NK-92 (cell line): ENCODE data around the gene ADCK2.
A peak's percentile ranks its signal among the peaks of the same experiment; 100 is the strongest.
"Not testable (repeated sequence)": the region's sequence is repeated elsewhere in the genome, so short reads cannot be mapped to it uniquely, and the experiment has no call there.

Experiments
- DNase-seq: peaks from one replicate; lab custom pipeline; 2025; ENCODE audit not compliant: unreplicated experiment; lab: John Stamatoyannopoulos, UW

Gene ADCK2

GRCh38 chr7:140691376-140692045 lies 18.8 kb downstream of the ADCK2 start:
- no peak for DNase-seq

DNA sequence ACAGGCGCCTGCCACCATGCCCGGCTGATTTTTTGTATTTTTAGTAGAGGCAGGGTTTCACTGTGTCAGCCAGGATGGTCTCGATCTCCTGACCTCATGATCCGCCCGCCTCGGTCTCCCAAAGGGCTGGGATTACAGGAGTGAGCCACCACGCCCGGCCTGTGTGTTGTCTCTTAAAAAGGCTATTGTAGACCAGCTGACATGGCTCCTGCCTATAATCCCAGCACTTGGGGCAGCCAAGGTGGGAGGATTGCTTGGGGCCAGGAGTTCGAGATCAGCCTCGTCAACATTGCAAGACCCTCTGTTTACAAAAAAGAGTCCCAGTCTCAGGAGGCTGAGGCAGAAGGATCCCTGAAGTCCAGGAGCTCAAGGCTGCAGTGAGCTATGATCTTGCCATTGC lies 21.1 kb downstream of the ADCK2 start:
- DNase-seq, result not testable (repeated sequence)

GRCh38 chr7:140694592-140694991 lies 21.8 kb downstream of the ADCK2 start:
- no peak for DNase-seq

DNA sequence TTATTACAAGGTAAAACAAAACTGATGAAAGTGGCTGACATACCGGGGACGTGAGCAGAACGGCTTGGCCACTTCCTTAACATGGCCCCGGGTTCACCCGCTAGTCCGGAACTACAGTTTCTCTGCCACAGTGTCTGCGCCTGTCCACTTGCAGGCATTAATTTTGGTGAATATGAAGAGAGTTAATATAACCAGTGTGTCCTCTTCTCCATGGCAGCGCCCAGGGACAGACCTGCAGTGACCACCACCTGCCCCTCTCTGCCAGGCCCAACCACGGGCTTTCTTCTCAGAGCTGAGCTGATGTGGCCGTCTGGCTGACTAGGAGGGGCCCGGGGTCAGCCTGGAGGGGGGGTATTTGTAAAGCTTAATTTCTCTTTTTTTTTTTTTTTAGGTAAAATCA lies 22.6 kb downstream of the ADCK2 start:
- no peak for DNase-seq

DNA sequence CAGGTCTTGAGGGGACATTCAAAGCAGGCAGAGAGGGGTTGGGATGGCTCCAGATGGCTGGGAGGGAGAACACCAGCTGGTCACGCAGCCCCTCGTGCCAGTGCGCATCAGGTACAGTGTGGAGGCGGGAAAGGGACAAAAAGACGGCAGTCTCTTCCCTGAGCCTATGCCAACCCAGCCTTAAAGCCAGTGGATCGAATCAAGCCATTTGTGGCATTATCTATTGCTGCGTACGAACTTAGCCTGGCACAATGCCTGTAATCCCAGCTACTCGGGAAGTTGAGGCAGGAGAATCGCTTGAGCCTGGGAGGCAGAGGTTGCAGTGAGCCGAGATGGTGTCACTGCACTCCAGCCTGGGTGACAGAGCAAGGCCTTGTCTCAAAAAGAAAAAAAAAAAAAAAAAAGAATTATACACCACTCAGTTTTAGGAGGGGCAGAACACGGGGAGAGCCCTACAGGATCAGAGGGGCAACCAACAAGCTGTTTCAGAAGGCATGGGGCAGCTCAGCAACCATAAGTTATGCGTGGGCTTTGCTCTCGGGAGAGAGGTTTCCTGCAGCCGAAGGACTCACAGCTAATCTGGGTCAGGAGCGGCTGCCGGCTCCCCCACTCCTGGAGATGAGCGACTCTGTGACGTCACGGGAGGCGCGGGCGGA lies 23.4 kb downstream of the ADCK2 start:
- peak; percentile 58 for DNase-seq

DNA sequence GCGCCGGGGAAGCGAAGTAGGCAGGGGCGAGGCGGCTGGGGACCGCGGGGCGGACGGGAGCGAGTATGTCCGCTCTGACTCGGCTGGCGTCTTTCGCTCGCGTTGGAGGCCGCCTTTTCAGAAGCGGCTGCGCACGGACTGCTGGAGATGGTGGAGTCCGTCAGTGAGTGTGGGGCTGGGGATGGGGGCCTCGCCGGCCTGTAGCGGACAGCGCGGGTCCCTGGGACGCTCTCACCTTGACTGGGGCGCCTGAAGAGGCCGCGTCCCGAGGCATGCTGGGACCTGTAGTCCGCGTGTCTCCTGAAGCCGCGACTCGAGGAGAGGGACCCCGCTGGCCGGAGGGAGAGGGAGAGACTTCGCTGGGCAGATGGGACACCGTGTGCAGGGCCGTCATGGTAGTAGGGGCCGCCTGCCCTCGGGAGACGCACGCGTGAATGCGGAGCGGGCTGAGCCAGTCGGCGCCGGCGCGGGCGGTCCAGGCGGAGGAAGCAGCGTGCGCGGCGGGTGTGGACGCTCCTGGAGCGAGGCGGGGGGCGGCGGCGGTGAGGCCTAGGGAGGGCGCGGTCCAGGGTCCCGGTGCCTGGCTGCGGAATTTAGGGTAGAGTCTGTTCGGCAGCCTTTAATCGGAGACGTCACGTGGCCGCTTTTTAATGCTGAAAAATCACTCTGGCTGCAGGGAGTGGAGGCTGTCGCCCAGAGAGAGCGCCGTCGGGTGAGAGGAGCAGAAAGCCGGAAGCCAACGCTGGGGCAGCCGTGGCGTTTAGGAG lies 24.1 kb downstream of the ADCK2 start, which contains the start of gene NDUFB2:
Gene NDUFB2, plus strand, starts transcription at position 29 of the 767 bp plus-strand sequence. Its CDS starts 37 bp downstream, at position 66.
- DNase-seq, result no peak

- DNase-seq, result no peak
These were observed 24.9 kb downstream of the ADCK2 start for GRCh38 chr7:140697447-140698143.

DNA sequence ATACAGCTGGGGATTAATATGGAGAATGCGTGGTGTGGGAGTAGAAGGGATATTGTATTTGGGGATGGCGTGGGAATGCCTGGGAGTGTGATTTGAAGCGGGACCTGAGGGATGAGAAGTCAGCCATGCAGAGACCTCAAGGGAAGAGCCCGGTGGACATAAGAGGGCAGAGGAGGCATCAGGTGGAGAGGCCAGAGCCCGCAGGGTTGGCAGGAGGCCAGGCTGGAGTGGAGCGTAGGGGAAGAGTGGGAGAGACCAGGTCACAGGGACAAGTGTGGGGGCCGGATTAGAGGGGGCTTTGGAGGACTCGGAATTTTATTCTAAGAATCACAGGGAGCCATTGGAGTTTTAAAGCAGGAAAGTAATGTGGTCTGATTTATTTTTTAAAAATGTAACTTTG lies 25.7 kb downstream of the ADCK2 start:
- DNase-seq, result no peak

GRCh38 chr7:140702774-140703173 lies 30.0 kb downstream of the ADCK2 start:
- DNase-seq, result no peak

- no peak for DNase-seq
These were observed 31.5 kb downstream of the ADCK2 start for GRCh38 chr7:140704205-140704604.

DNA sequence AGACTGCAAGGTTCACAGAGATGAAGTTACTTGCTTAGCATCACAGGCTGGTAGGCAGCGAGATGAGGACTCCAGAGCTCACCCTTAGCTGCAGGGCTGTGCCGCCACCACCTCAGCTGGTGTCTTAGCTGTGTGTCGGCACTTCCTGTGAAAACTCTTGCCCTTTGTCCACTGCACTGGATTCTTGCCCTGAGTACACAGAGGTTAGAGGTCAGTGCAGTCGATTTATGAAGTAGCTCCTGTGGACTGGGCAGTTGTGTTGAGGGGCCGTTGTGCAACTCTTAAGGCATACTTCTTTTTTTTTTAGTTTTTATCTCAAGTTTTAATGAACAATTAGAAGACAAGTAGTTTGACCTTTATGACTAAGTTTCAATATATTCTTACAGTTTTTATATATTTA lies 34.4 kb downstream of the ADCK2 start:
- no peak for DNase-seq

- DNase-seq, result not testable (repeated sequence)
These were observed 36.0 kb downstream of the ADCK2 start for GRCh38 chr7:140708764-140709163.

DNA sequence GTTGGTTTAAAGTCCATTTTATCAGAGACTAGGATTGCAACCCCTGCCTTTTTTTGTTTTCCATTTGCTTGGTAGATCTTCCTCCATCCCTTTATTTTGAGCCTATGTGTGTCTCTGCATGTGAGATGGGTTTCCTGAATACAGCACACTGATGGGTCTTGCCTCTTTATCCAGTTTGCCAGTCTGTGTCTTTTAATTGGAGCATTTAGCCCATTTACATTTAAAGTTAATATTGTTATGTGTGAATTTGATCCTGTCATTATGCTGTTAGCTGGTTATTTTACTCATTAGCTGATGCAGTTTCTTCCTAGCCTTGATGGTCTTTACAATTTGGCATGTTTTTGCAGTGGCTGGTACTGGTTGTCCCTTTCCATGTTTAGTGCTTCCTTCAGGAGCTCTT lies 39.6 kb downstream of the ADCK2 start:
- DNase-seq, result not testable (repeated sequence)

- no peak for DNase-seq
These were observed 41.7 kb downstream of the ADCK2 start for GRCh38 chr7:140714331-140715040.

- DNase-seq, result no peak
These were observed 47.0 kb downstream of the ADCK2 start for GRCh38 chr7:140719721-140720120.

GRCh38 chr7:140722254-140722653 lies 49.5 kb downstream of the ADCK2 start:
- DNase-seq, result no peak

GRCh38 chr7:140723006-140723405 lies 50.3 kb downstream of the ADCK2 start:
- DNase-seq, result no peak

DNA sequence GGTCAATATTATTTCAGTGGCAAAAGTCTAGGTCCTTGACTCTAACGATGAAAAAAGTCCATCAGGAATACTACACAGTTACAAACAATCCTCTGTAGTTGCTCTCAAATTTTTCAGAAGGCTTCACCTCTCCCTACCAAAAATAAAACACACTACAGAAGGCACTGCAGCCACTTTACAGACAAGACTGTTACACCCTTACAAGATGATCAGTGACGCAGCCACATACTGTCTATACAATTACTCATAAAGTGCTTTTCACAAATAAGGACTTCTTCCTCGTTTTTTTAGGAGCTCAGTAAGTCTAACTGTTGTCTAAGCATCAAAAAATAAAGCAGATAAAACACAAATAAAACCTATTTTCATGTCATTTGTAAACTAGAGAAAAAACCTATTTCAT lies 50.8 kb downstream of the ADCK2 start:
- no peak for DNase-seq

DNA sequence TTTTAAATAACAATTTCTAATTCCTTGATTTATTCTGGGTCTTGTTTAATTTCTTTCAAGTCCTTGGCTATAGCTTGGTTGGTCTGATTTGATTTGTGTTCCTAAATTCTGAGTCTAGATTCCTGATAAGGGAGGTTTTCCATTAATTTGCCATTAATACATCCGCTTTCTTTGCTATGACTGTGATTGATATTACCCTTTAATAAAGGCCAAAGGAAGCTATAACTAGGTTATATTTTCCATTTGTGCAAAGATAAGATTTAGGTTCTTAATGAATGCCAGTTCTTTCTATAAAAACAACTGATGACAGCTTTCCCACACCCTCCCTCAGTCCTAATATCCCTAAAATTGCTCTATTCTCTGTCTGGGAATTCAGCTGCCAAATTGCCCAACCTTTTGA lies 52.0 kb downstream of the ADCK2 start:
- no peak for DNase-seq

DNA sequence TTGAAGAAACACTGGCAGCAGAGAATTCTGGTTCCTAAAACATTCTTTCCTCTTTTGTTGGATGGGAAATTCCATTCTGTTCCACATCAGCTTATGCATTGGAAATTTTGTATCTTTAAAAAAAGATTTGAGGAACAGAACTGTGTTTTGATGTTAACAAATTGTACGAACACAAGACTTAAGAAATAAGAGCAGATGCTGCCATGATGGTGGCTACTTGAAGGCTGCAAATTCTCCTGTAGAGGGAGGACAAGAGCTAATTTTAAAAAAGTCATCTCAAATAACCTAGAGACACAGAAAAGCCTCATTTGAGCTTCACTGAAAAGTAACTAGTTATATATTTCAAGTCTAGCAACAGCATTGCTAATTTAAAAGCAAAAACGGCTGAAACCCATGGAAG lies 53.5 kb downstream of the ADCK2 start:
- DNase-seq, result no peak

- no peak for DNase-seq
These were observed 59.7 kb downstream of the ADCK2 start for GRCh38 chr7:140732416-140732815.
